ENCODE data around the gene SIGLEC9. TPM values are rescaled to one million over a fixed set of nuclear protein-coding genes. Genes with fewer than 3 reads are reported as not detected.

Gene SIGLEC9
- total RNA-seq, 2 donors from 2014 or later = not detected

DNA sequence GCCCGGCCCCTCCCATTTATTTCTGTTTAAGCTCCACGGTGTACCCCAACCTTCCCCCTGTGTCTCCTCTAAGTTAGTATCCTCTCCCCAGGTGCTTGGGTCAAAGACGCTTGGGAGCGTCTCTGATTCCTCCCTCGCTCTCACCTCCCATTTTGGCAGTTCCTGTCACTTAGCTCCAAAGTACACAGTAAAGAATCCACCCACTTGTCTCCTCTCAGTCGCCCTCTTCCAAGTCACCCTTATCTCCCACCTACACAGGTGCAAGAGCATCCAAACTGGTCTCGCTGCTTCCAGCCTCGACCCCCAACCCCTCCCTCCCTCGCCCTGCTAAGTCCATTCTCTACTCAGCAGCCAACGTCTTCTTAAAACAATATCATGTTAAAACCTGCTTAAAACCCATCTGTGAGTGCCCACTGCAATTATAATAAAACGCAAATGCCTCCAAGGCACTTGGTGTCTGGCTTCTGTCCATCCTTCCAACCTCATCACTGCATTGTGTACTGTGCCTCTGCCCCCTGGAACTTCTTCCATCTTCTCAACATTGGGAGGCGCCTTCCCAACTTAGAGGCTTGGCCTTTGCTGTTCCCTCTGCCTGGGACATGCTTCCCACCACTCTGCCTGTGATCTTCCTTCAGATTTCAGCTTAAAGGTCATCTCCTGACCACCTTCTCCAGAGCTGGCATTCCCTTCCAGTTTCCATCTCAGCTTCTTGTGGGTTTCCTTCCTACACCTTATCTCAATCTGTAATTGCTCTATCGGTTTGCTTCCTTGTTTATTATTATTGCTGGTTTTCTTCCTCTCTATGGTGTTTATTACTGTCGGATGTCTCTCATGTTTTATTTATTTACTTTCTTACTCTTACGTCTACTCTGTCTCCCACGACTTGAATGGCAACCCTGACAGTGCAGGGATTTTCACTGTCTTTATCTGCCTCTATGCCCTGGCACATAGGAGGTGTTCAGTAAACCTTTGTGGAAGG is 32.5 kb upstream of the SIGLEC9 start:
- TF ChIP-seq, protein P1, sequence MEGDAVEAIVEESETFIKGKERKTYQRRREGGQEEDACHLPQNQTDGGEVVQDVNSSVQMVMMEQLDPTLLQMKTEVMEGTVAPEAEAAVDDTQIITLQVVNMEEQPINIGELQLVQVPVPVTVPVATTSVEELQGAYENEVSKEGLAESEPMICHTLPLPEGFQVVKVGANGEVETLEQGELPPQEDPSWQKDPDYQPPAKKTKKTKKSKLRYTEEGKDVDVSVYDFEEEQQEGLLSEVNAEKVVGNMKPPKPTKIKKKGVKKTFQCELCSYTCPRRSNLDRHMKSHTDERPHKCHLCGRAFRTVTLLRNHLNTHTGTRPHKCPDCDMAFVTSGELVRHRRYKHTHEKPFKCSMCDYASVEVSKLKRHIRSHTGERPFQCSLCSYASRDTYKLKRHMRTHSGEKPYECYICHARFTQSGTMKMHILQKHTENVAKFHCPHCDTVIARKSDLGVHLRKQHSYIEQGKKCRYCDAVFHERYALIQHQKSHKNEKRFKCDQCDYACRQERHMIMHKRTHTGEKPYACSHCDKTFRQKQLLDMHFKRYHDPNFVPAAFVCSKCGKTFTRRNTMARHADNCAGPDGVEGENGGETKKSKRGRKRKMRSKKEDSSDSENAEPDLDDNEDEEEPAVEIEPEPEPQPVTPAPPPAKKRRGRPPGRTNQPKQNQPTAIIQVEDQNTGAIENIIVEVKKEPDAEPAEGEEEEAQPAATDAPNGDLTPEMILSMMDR (conservative IDR thresholded peaks at IDR 0.05) = no peak
- Histone ChIP-seq H3K36me3 (ENCODE audit: control insufficient read depth, insufficient read depth, low read length) (no peaks in the 10 kb centered on the region), H3K27me3 (ENCODE audit: control insufficient read depth, insufficient read depth, low read length, poor library complexity, severe bottlenecking) (no peaks in the 10 kb centered on the region), H3K9ac (ENCODE audit: extremely low read depth, low read length, poor library complexity, severe bottlenecking) (no peak overlapping the region), H3K4me1 (ENCODE audit: control insufficient read depth, insufficient read depth, low read length) (no peaks in the 10 kb centered on the region), H3K9me3 (ENCODE audit: control insufficient read depth, low read length) (no peaks in the 10 kb centered on the region), H3K4me3 (ENCODE audit: low read length) (no peak overlapping the region), H3K27ac (ENCODE audit: low read depth, low read length) (no peak overlapping the region)
- WGBS, 2 experiments (ENCODE audit: insufficient coverage in 1 of 2, insufficient read length in 1 of 2) = 77% methylated on average over 12 to 16 of the region's 16 CpGs
- Mint-ChIP-seq H3K36me3 (ENCODE audit: low read depth) (no peaks in the 10 kb centered on the region), H3K4me3 (no peak overlapping the region), H3K27me3 (ENCODE audit: insufficient read depth) (peaks cover 9% of the 10 kb centered on the region), H3K9me3 (no peaks in the 10 kb centered on the region), H3K27ac (no peak overlapping the region), H3K4me1 (peaks cover 18% of the 10 kb centered on the region)
- DNase-seq = no peak

DNA sequence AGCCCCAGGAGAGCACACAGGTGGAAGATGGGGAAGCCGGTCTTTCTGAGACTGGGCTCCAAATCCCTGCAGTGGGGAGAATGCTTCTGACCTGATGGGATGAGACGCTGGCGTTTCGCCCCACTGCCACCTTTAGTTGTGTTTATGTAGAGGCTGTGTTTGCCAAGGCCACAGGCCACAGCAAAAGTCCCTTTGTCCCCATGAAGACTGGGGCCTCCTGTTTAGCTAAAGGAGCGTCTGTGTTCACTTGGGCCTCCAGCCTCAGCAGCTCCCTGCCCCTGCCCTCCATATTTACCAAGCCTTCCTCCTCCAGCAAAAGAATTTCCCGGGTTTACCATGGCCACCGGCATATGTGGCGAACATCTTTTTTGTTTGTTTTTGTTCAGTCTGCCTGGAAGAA is 31.6 kb upstream of the SIGLEC9 start:
- TF ChIP-seq, protein P1 (conservative IDR thresholded peaks at IDR 0.05) = no peak
- DNase-seq = no peak
- no peaks in the 10 kb centered on the region for H3K27me3 ChIP-seq (ENCODE audit: control insufficient read depth, insufficient read depth, low read length, poor library complexity, severe bottlenecking)
- H3K36me3 Mint-ChIP-seq (ENCODE audit: low read depth) = peaks cover 5% of the 10 kb centered on the region
- H3K27ac ChIP-seq (ENCODE audit: low read depth, low read length) = no peak overlapping the region
- peaks cover 9% of the 10 kb centered on the region for H3K27me3 Mint-ChIP-seq (ENCODE audit: insufficient read depth)
- H3K4me1 Mint-ChIP-seq = peaks cover 18% of the 10 kb centered on the region
- H3K4me3 Mint-ChIP-seq = no peak overlapping the region
- no peak overlapping the region for H3K9ac ChIP-seq (ENCODE audit: extremely low read depth, low read length, poor library complexity, severe bottlenecking)
- no peak overlapping the region for H3K27ac Mint-ChIP-seq
- H3K9me3 Mint-ChIP-seq = no peaks in the 10 kb centered on the region
- no peaks in the 10 kb centered on the region for H3K36me3 ChIP-seq (ENCODE audit: control insufficient read depth, insufficient read depth, low read length)
- no peak overlapping the region for H3K4me3 ChIP-seq (ENCODE audit: low read length)
- WGBS, 2 experiments (ENCODE audit: insufficient coverage in 1 of 2, insufficient read length in 1 of 2) = 88 to 92% methylated on average over 8 of the region's 8 CpGs
- no peaks in the 10 kb centered on the region for H3K9me3 ChIP-seq (ENCODE audit: control insufficient read depth, low read length)
- H3K4me1 ChIP-seq (ENCODE audit: control insufficient read depth, insufficient read depth, low read length) = no peaks in the 10 kb centered on the region

DNA sequence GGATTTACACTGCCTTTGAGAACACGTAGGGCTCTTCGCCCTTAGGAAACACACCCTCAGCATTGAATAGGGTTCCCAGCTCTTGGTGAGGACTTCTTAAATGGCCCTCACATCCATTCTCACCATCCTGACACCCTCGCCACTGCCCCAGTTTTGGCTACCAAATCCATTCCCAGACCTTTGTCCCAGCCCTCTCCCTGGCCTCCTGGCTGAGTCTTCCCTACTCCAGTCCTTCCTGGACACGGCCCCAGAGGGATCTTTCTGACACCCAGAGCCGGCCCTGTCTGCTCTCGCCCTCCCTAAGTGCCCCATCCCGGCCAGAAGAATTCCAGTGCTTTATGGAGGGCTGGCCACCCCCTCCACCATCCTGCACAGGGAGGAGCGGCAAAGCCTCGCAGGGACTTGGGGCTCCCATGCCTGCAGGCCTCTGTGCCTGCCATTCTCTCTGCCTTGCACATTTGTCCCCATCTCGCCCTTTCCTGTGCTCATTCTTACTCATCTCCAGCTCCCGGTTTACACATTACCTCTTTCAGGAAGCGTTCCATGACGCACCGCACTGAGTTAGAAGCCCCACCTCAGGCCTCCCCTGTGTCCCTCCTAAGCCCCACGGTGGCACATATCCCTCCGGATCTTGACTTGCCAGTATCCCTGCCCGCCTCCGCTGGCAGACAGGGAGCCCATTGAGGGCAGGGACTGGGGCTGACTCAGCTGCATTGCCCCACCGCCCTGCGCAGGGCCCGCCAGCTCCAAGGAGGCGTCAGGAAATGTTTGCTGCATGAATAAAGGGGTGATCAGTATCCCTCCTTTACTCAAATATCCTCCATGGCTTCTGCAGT is 31.0 kb upstream of the SIGLEC9 start:
- no peaks in the 10 kb centered on the region for H3K36me3 ChIP-seq (ENCODE audit: control insufficient read depth, insufficient read depth, low read length)
- Mint-ChIP-seq H3K27me3 (ENCODE audit: insufficient read depth) (peaks cover 9% of the 10 kb centered on the region), H3K4me1 (peaks cover 18% of the 10 kb centered on the region), H3K36me3 (ENCODE audit: low read depth) (peaks cover 6% of the 10 kb centered on the region), H3K9me3 (no peaks in the 10 kb centered on the region), H3K4me3 (no peak overlapping the region), H3K27ac (no peak overlapping the region)
- no peak overlapping the region for H3K27ac ChIP-seq (ENCODE audit: low read depth, low read length)
- H3K4me3 ChIP-seq (ENCODE audit: low read length) = no peak overlapping the region
- H3K27me3 ChIP-seq (ENCODE audit: control insufficient read depth, insufficient read depth, low read length, poor library complexity, severe bottlenecking) = no peaks in the 10 kb centered on the region
- no peak overlapping the region for H3K9ac ChIP-seq (ENCODE audit: extremely low read depth, low read length, poor library complexity, severe bottlenecking)
- DNase-seq = no peak
- H3K9me3 ChIP-seq (ENCODE audit: control insufficient read depth, low read length) = no peaks in the 10 kb centered on the region
- no peaks in the 10 kb centered on the region for H3K4me1 ChIP-seq (ENCODE audit: control insufficient read depth, insufficient read depth, low read length)
- 86 to 91% methylated on average over 17 to 22 of the region's 22 CpGs for WGBS, 2 experiments (ENCODE audit: insufficient coverage in 1 of 2, insufficient read length in 1 of 2)
- TF ChIP-seq, protein P1 (conservative IDR thresholded peaks at IDR 0.05) = no peak

All from endodermal cell (in vitro differentiated cells).